NCI-H1417 treated with DMSO at 0.1 percent for 48 hours (cell line): ENCODE measurements around the gene GCNT1.
A peak's percentile ranks its signal among the peaks of the same experiment; 100 is the strongest.
"Not testable (repeated sequence)": the region's sequence is repeated elsewhere in the genome, so short reads cannot be mapped to it uniquely, and the experiment has no call there.

Experiments
- DNase-seq: peaks from one replicate; lab custom pipeline; 2025; lab: John Stamatoyannopoulos, UW

The GCNT1 gene

GRCh38 chr9:76458903-76459693 lies at the start of gene GCNT1:
Gene GCNT1, plus strand, starts transcription at chr9:76459182. Its CDS starts 43,200 bp downstream, at chr9:76502382.
- DNase-seq: peak; percentile 78

- no peak for DNase-seq
Observed at GRCh38 chr9:76412638-76413037, 46.3 kb upstream of the GCNT1 start.

DNA sequence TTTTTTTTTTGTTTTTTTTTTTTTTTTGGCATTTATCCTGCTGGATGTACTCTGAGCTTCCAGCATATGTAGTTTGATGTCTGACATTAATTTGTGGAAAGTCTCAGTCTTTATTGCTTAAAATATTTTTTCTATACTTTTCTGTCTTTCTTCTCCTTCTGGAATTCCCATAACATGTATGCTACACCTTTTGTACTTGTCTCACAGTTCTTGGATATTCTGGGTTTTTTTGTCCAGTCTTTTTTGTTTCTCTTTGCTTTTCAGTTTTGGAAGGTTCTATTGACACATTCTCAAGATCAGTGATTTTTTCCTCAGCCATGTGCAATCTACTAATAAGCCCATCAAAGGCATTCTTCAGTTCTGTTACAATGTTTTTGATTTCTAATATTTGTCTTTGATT lies 45.3 kb upstream of the GCNT1 start:
- DNase-seq: no peak

DNA sequence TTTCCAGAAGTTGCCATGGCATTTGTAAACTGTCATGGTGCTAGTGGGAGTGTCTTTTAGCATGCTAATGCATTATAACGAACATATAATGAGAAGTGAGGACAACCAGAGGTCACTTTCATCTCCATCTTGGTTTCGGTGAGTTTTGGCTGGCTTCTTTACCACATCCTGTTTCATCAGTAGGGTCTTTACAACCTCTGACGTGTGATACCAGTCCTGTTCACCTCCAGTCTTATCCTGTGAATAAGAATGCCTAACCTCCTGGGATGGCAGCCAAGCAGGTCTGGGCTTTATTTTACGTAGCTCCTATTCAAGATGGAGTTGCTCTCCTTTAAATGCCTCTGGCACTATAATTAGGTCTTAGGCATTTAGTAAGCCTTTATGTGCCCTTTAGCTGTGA lies 44.3 kb upstream of the GCNT1 start:
- no peak for DNase-seq

DNA sequence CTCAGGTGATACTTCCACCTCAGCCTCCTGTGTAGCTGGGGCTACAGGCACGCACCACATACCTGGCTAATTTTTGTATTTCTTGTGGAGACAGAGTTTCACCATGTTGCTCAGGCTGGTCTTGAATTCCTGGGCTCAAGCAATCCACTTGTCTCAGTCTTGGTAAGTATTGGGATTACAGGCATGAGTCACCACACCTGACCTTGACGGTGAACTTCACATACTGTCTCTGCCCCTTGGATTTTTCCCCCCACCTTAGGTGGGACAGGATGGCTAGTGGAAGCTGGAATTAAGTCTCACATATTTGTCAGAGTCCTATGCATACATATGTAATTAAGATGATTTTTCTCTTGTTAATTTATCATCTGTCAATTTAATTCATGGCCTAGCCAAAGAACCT lies 43.8 kb upstream of the GCNT1 start:
- no peak for DNase-seq

- no peak for DNase-seq
Observed at GRCh38 chr9:76415731-76416130, 43.3 kb upstream of the GCNT1 start.

GRCh38 chr9:76417394-76417793 lies 41.6 kb upstream of the GCNT1 start:
- no peak for DNase-seq

DNA sequence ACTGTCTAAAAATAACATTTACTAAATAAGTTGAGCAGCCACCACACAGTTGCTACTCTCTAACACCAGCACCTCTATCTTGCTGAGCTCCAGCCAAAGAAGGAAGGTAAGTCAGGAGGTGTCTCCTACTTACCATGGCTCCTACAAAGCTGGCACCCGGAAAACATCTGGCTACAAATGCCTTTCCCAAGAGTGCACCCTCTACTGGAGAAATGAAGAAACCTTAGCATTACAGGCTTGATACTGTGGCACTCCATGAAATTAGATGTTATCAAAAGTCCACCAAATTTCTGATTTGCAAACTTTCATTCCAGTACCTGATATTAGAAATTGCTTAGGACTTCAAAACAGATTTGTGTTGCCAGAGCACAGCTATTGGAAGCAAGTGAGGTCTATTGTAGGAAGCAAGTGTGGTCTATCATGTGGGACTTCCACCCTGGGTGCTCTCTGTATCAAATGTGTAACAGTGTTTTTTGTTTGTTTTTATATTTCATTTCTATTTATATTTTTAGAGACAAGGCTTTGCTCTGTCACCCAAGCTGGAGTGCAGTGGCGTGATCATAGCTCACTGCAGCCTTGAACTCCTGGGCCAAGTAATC lies 39.1 kb upstream of the GCNT1 start:
- DNase-seq: no peak

GRCh38 chr9:76423216-76424177 lies 35.5 kb upstream of the GCNT1 start:
- no peak for DNase-seq

GRCh38 chr9:76424491-76424890 lies 34.5 kb upstream of the GCNT1 start:
- no peak for DNase-seq

DNA sequence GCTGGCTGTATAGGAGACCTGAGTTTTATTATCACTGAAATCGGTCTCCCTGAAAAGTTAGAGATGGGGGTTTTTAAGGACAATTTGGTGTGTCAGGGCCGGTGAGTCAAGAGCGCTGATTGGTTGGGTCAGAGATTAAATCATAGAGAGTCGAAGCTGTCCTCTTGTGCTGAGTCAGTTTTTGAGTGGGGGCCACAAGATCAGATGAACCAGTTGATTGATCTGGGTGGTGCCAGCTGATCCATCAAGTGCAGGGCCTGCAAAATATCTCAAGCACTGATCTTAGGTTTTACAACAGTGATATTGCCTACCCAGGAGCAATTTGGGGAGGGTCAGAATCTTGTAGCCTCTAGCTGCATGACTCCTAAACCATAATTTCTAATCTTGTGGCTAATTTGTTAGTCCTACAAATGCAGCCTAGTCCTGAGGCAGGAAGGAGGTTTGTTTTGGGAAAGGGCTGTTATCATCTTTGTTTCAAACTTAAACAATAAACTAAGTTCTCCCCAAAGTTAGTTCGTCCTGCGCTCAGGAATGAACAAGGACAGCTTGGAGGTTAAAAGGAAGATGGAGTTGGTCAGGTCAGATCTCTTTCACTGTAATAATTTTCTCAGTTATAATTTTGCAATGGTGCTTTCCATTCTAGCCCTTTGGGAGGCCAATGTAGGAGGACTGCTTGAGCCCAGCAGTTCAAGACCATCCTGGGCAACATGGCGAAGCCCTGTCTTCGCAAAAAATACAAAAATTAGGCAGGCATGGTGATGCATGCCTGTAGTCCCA lies 33.1 kb upstream of the GCNT1 start:
- DNase-seq: no peak

GRCh38 chr9:76426807-76427419 lies 32.1 kb upstream of the GCNT1 start:
- no peak for DNase-seq

GRCh38 chr9:76431601-76432000 lies 27.4 kb upstream of the GCNT1 start:
- no peak for DNase-seq

DNA sequence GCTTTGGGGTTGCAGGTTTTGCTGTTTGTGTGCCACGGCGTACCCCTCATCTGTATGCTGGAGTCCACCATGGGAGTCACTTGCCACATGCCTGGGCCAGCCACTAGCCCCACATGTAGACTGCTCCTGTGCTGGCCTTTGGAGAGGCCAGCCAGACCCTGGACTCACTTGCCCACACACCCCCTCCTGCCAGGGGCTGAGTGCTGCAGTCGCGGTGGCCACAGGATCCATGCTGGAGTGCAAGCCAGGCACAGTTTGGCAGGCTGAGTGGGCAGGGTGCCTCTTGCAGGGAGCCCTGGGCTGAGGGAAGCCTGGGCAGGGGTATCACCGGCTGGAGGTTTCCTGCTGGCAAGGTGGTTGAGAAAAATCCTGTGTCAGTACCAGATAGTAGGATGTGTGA lies 25.6 kb upstream of the GCNT1 start:
- no peak for DNase-seq

GRCh38 chr9:76433836-76434235 lies 25.1 kb upstream of the GCNT1 start:
- no peak for DNase-seq

GRCh38 chr9:76434897-76435296 lies 24.1 kb upstream of the GCNT1 start:
- DNase-seq: not testable (repeated sequence)

- not testable (repeated sequence) for DNase-seq
Observed at GRCh38 chr9:76437017-76437699, 21.8 kb upstream of the GCNT1 start.

GRCh38 chr9:76438841-76439588 lies 20.0 kb upstream of the GCNT1 start:
- no peak for DNase-seq

DNA sequence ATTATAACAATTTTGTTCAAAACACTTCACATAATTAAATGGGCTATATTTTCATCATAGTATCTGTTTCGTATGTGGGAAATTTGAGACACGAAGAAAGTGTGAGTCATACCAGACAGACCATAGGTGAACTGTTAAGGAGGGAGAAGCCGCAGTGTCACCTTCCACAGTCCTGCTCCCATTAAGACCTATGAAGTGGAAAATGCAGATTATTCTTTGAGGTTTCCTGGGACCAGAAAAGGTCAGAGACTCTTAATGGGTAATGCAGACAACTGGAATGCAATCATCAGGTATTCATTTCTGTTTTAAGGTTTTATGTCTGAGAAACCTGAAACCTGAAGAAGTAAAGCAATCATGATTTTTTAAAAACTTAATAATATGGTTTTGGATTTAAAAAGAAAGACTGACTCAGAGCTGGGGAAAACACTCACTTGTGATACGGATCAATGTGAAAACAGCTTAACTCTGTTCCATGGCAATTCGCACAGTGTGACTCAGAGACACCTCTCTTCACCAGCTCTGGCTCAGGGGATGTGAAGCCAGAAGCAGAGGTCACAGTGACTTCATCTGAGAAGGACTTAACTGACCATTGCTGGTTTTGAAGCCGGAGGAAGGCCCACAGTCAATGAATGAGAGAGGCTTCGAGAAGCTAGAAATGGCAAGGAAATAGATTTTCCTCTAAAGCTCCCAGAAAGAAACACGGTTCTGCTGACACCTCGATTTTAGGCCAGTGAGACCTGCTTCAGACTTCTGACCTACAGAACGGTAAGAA lies 17.2 kb upstream of the GCNT1 start:
- DNase-seq: no peak
